ENCODE data around the gene SCN1A.

SCN1A gene

GRCh38 chr2:166138667-166139066 is 10.8 kb upstream of the SCN1A start:
- no peak for TF ChIP-seq EP300 (IDR thresholded peaks at IDR 0.05; ENCODE audit: borderline replicate concordance)
- TF ChIP-seq, protein P1, sequence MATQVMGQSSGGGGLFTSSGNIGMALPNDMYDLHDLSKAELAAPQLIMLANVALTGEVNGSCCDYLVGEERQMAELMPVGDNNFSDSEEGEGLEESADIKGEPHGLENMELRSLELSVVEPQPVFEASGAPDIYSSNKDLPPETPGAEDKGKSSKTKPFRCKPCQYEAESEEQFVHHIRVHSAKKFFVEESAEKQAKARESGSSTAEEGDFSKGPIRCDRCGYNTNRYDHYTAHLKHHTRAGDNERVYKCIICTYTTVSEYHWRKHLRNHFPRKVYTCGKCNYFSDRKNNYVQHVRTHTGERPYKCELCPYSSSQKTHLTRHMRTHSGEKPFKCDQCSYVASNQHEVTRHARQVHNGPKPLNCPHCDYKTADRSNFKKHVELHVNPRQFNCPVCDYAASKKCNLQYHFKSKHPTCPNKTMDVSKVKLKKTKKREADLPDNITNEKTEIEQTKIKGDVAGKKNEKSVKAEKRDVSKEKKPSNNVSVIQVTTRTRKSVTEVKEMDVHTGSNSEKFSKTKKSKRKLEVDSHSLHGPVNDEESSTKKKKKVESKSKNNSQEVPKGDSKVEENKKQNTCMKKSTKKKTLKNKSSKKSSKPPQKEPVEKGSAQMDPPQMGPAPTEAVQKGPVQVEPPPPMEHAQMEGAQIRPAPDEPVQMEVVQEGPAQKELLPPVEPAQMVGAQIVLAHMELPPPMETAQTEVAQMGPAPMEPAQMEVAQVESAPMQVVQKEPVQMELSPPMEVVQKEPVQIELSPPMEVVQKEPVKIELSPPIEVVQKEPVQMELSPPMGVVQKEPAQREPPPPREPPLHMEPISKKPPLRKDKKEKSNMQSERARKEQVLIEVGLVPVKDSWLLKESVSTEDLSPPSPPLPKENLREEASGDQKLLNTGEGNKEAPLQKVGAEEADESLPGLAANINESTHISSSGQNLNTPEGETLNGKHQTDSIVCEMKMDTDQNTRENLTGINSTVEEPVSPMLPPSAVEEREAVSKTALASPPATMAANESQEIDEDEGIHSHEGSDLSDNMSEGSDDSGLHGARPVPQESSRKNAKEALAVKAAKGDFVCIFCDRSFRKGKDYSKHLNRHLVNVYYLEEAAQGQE (IDR thresholded peaks at IDR 0.05; ENCODE audit: low read depth) = no peak
- TF ChIP-seq MAX (IDR thresholded peaks at IDR 0.05) = no peak
- TF ChIP-seq ZBTB7A (IDR thresholded peaks at IDR 0.05; ENCODE audit: low read depth) = no peak
- no peak for TF ChIP-seq TAF1 (IDR thresholded peaks at IDR 0.05; ENCODE audit: low read depth)
- TF ChIP-seq CEBPB (IDR thresholded peaks at IDR 0.05) = no peak
- no peak for TF ChIP-seq USF1 (IDR thresholded peaks at IDR 0.05)
- TF ChIP-seq TEAD4 (IDR thresholded peaks at IDR 0.05) = no peak
- TF ChIP-seq NFIC (IDR thresholded peaks at IDR 0.05) = no peak
- TF ChIP-seq TCF12 (IDR thresholded peaks at IDR 0.05; ENCODE audit: low read depth) = no peak
- TF ChIP-seq FOXM1 (IDR thresholded peaks at IDR 0.05; ENCODE audit: borderline replicate concordance, low read depth) = no peak

DNA sequence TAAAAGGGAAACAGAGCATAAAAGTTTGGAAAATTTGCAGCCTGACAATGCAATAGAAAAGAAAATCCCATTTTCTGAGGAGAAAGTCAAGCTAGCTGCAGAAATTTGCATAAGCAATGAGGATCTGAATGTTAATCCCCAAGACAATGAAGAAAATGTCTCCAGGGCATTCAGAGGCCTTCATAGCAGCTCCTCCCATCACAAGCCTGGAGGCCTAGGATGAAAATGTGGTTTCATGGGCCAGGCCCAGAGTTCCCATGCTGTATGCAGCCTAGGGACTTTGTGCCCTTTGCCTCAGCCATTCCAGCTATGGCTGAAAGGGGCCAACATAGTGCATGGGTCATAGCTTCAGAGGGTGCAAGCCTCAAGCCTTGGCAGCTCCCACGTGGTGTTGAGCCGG is 10.3 kb upstream of the SCN1A start:
- TF ChIP-seq USF1 (IDR thresholded peaks at IDR 0.05) = no peak
- no peak for TF ChIP-seq NFIC (IDR thresholded peaks at IDR 0.05)

GRCh38 chr2:166137331-166137730 is 9.5 kb upstream of the SCN1A start:
- no peak for TF ChIP-seq USF1 (IDR thresholded peaks at IDR 0.05)
- no peak for TF ChIP-seq CEBPB (IDR thresholded peaks at IDR 0.05)
- no peak for TF ChIP-seq EGR1 (IDR thresholded peaks at IDR 0.05)
- no peak for TF ChIP-seq FOXM1 (IDR thresholded peaks at IDR 0.05; ENCODE audit: borderline replicate concordance, low read depth)
- no peak for TF ChIP-seq MAX (IDR thresholded peaks at IDR 0.05)
- no peak for TF ChIP-seq NFIC (IDR thresholded peaks at IDR 0.05)
- TF ChIP-seq TCF12 (IDR thresholded peaks at IDR 0.05; ENCODE audit: low read depth) = no peak
- TF ChIP-seq TAF1 (IDR thresholded peaks at IDR 0.05; ENCODE audit: low read depth) = no peak
- no peak for TF ChIP-seq ZBTB7A (IDR thresholded peaks at IDR 0.05; ENCODE audit: low read depth)
- TF ChIP-seq TEAD4 (IDR thresholded peaks at IDR 0.05) = no peak
- no peak for TF ChIP-seq YY1 (IDR thresholded peaks at IDR 0.05; ENCODE audit: low read depth)
- TF ChIP-seq CREB1 (IDR thresholded peaks at IDR 0.05; ENCODE audit: low read depth) = no peak
- TF ChIP-seq RAD21 (IDR thresholded peaks at IDR 0.05; ENCODE audit: low read depth) = no peak

- no peak for TF ChIP-seq YY1 (IDR thresholded peaks at IDR 0.05; ENCODE audit: low read depth)
- no peak for TF ChIP-seq EP300 (IDR thresholded peaks at IDR 0.05; ENCODE audit: borderline replicate concordance)
- TF ChIP-seq CREB1 (IDR thresholded peaks at IDR 0.05; ENCODE audit: low read depth) = no peak
- TF ChIP-seq MAX (IDR thresholded peaks at IDR 0.05) = no peak
- TF ChIP-seq, protein P1 (IDR thresholded peaks at IDR 0.05; ENCODE audit: low read depth) = no peak
- TF ChIP-seq FOXM1 (IDR thresholded peaks at IDR 0.05; ENCODE audit: borderline replicate concordance, low read depth) = no peak
- no peak for TF ChIP-seq USF1 (IDR thresholded peaks at IDR 0.05)
- TF ChIP-seq TAF1 (IDR thresholded peaks at IDR 0.05; ENCODE audit: low read depth) = no peak
- no peak for TF ChIP-seq CEBPB (IDR thresholded peaks at IDR 0.05)
- TF ChIP-seq TEAD4 (IDR thresholded peaks at IDR 0.05) = no peak
- TF ChIP-seq ZBTB7A (IDR thresholded peaks at IDR 0.05; ENCODE audit: low read depth) = no peak
- no peak for TF ChIP-seq EGR1 (IDR thresholded peaks at IDR 0.05)
- no peak for TF ChIP-seq RAD21 (IDR thresholded peaks at IDR 0.05; ENCODE audit: low read depth)
These were observed 8.0 kb upstream of the SCN1A start for GRCh38 chr2:166135849-166136258.

DNA sequence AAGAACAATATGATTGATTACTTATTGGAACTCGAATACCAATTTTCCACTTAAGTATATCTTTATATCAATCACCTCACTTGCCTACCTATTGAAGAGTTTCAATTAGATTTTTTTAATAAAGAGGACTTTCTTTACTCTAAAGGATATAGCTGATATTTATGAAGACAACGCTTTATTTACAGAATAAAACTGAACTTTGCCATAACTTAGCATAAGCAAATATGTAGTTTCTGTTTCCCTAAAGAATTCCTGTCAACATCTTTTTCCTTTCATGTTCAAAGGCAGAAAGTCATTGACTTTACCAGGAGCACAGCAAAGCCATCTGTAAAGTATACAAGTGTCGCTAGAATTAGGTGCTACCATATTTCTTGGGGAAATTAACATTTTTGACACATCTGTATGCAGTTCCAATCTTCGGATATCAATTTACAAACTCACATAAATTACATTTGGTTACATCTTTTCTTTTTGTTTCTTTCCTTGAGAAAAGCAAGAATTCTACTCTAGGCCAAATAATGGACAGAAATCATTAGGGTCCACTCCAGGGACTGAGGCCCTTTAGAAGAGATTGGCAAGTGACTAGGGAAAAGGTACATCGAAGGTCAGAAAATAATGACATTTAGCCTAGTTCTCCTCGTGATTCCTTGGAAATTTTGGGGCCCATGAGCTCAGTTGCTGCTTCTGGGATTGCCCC is 7.5 kb upstream of the SCN1A start:
- no peak for TF ChIP-seq FOXM1 (IDR thresholded peaks at IDR 0.05; ENCODE audit: borderline replicate concordance, low read depth)
